ENCODE measurements around the gene PTPRG.
"Not testable (repeated sequence)": the region's sequence is repeated elsewhere in the genome, so short reads cannot be mapped to it uniquely, and the experiment has no call there.

Gene PTPRG

GRCh38 chr3:61688307-61688984 is 127.1 kb downstream of the PTPRG start:
- DNase-seq: no peak

- no peak for DNase-seq
These were observed 128.6 kb downstream of the PTPRG start for GRCh38 chr3:61690016-61690415.

- no peak for DNase-seq
These were observed 130.1 kb downstream of the PTPRG start for GRCh38 chr3:61691466-61691865.

- DNase-seq: no peak
These were observed 135.9 kb downstream of the PTPRG start for GRCh38 chr3:61697301-61697700.

- not testable (repeated sequence) for DNase-seq
These were observed 137.1 kb downstream of the PTPRG start for GRCh38 chr3:61698278-61699072.

- no peak for DNase-seq
These were observed 138.3 kb downstream of the PTPRG start for GRCh38 chr3:61699622-61700021.

GRCh38 chr3:61701011-61701410 is 139.6 kb downstream of the PTPRG start:
- DNase-seq: no peak

- DNase-seq: no peak
These were observed 141.1 kb downstream of the PTPRG start for GRCh38 chr3:61702453-61702852.

GRCh38 chr3:61704807-61705206 is 143.4 kb downstream of the PTPRG start:
- no peak for DNase-seq

- no peak for DNase-seq
These were observed 146.1 kb downstream of the PTPRG start for GRCh38 chr3:61707492-61707891.

GRCh38 chr3:61710920-61711319 is 149.5 kb downstream of the PTPRG start:
- not testable (repeated sequence) for DNase-seq

- DNase-seq: no peak
These were observed 152.9 kb downstream of the PTPRG start for GRCh38 chr3:61714225-61714624.

- no peak for DNase-seq
These were observed 154.6 kb downstream of the PTPRG start for GRCh38 chr3:61715886-61716527.

GRCh38 chr3:61716693-61717092 is 155.3 kb downstream of the PTPRG start:
- DNase-seq: not testable (repeated sequence)

- no peak for DNase-seq
These were observed 157.2 kb downstream of the PTPRG start for GRCh38 chr3:61718565-61718964.

GRCh38 chr3:61719278-61719977 is 158.1 kb downstream of the PTPRG start:
- DNase-seq: no peak

GRCh38 chr3:61723038-61723437 is 161.7 kb downstream of the PTPRG start:
- DNase-seq: no peak

- no peak for DNase-seq
These were observed 162.8 kb downstream of the PTPRG start for GRCh38 chr3:61724183-61724582.

- no peak for DNase-seq
These were observed 163.4 kb downstream of the PTPRG start for GRCh38 chr3:61724801-61725200.

- DNase-seq: no peak
These were observed 164.5 kb downstream of the PTPRG start for GRCh38 chr3:61725851-61726333.

GRCh38 chr3:61727435-61727834 is 166.1 kb downstream of the PTPRG start:
- no peak for DNase-seq

GRCh38 chr3:61729038-61729634 is 167.8 kb downstream of the PTPRG start:
- no peak for DNase-seq

- DNase-seq: no peak
These were observed 168.7 kb downstream of the PTPRG start for GRCh38 chr3:61730056-61730455.

Data from T-helper 1 cell (primary cell).